GM19467 (cell line): ENCODE measurements around the gene NGLY1.

Experiments
- ATAC-seq: cut with Tn5 transposase; IDR thresholded peaks from one replicate; pipeline ENCODE4 v1.9.1; 2021; ENCODE audit warnings: mild to moderate bottlenecking, moderate library complexity; ENCODE audit not compliant: unreplicated experiment

The NGLY1 gene

DNA sequence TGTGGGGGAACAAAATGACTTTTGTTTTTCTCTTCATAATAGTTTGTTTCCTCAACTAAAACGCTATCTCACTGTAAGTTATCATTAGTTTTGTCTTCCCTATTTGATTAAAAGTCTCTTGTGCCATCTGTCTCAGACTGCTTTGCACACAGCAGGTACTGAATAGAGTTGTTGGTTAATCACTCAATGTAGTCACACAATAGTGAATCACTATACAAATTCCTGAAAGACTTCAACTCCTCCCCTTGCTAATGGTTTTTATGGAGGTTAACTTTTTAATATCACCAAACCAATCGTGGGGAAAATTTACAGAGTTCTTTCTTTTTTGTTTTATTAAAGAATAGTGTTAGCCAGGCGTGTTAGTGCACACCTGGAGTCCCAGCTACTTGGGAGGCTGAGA lies 2.6 kb upstream of the NGLY1 start:
- ATAC-seq, result no peak

DNA sequence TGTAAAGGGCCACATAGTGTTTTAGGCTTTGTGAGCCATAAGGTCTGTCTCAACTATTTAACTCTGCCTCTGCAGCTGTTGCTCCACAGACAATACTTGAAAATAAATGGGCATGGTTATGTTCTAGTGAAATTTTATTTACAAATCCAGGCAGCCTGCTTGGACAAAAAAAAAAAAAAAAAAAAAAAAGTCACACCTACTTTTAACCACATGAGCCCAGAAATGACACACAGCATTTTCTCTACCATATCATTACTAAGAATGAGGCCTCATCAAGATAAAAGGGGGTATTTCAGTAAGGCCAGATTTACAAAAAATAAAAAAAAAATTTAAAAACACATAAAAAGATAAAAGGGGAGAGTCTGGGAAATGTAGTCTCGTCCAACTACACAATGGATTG lies 1.7 kb upstream of the NGLY1 start:
- ATAC-seq, result no peak

DNA sequence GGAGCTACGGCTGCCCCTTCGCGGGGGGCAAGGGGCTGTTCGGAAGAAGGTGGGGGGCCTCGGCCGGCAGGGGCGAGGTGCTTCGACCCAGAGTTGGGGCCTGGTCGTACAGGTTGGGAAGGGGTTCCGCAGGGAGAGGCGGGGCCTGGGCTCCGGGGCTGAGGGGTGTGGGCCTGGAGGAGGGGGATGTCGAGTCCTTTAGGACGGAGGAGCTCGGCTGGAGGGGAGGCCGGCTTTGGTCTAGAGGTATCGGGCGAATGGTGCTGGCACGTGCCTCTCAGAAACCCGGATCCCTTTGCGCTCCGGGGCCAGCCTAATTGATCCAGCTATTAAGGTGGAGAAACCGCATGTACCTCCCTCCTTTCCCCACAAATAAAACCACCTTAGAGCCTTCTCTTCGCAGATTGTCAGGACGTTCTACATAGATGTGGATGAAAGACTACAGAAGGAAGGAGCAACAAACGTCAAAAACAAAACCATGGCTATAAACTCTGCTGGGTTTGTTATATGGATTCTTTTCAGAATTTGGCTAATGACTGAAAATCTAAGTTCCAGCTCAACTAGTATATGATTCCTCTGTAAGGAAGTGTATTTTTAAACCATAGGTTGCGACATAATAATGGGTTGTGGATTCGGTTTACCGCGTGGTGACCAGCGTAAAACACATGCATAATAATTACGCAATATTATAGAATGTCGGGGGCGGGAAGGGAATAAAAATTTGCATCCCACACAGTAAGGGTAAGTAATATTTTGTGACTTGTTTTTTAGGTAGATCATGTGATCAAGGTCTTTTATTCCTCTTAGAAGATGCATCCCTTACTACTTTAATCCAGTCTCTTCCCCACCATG lies 644 bp upstream of the NGLY1 start:
- peak; percentile 24 for ATAC-seq

DNA sequence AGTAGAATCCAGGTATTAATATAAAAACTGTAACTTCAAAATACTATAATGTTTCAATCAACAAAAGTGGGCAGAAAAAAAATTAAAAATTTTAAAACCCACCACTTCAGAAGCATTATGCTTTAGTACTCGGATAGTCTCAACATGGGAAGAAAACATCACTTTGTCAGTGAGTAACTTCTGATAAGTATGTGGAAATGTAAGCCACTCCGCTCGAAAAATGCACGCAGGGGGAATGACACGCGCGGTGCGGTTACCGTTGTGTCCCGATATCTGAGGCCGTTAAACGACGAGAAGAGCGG lies 656 bp downstream of the NGLY1 start:
- no peak for ATAC-seq

DNA sequence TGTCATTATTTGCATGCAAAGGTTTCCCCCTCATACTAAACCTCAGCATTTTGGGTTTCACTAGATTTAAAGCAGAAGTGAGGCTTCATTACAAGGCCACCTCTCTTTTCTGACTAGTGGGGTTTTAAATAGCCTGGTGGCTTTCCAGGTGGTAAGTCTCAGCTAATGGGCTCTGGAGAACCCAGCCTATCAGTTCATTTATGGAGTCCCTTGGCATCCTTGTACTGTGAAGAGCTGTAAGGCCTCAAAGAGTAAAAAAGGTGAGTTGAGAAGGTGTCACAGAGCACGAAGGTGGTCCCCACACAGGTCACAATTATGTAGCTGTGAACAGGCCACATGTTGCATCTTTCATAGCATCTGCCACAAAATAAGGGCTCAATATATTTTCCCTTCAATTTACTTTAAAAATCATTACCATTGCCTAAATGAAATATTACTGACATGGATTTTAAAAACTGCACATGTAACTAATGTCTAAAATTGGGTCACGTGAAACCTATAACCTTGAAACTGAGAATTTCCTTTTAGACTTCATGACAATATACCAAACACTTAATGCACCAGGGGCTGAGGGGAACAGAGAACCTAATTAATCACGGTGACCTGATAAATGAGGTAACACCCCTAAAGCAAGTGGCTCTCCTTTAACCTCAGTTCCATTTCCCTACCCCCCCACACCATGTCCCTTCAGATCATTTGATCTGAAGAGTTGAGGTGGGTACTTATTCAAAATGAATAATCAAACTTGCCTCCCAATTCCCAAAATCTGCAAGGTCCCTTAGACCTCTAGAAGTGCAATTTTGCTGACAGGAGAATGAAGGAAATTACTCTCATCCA lies 1.3 kb downstream of the NGLY1 start:
- ATAC-seq, result peak; percentile 50

DNA sequence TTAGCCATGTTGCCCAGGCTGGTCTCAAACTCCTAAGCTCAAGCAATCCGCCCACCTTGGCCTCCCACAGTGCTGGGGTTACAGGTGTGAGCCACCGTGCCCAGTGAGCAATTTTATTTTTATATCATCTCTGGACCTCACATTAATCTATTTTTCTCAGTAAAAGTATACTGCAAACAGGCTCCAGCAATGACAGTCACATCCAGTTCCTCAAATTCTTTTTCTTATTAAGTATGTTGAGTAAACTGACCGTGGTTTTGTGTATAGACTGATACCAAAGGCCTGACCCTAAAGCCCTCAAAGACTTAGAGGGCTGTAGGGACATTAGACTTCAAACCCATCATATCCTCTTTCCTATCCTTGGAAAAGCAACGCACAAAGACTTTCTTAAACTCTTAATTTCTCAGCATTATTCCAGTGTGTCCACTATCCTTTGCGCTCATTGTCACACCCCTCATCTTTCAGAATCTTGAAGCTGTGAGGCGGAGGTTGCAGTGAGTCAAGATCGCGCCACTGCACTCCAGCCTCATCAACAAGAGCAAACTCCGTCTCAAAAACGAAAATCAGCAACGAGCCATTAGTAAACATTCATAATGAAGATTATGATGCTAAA lies 2.0 kb downstream of the NGLY1 start:
- no peak for ATAC-seq

DNA sequence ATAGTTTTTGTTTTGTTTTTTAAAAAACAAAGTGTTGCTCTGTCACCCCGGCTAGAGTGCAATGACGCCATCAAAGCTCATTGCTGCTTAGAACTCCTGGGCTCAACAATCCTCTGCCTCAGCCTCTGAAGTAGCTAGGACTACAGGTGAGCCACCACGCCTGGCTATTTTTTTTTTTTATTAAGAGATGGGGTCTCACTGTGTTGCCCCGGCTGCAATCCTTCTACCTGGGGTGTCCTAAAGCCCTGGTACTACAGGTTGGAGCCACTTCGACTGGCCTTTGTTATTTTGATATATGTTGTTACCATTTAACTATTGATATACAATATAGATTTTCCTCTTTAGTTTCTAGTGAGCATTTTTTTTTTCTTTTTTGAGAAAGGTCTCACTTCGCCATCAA lies 2.6 kb downstream of the NGLY1 start:
- no peak for ATAC-seq

DNA sequence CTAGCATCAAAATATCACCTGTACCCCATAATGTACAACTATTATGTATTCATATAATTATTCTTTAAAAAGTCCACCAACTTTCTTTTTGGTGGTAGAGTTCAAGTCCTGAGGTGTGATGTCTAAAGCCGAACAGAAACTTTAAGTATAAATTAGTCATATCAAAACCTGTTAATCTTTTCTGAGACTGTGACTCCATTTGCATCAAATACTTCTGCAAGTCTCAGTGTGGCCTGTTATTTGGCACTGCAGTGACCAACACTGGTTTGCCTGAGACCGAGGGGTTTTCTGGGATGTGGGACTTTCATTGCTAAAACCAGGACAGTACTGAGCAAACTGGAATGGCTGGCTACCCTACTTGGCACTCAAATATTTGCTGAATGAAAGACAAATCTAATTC lies 7.3 kb downstream of the NGLY1 start:
- peak; percentile 52 for ATAC-seq

DNA sequence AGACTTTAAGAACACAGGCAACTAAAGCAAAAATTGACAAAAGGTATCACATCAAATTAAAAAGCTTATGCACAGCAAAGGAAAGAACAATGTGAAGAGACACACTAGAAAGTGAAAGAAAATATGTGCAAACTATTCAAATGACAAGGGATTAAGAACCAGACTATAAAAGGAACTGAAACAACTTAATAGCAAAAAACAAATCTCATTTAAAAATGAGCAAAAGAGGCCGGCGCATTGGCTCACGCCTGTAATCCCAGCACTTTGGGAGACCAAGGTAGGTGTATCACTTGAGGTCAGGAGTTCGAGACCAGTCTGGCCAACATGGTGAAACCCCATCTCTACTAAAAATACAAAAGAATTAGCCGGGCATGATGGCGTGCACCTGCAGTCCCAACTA lies 14.4 kb downstream of the NGLY1 start:
- ATAC-seq, result peak; percentile 93

DNA sequence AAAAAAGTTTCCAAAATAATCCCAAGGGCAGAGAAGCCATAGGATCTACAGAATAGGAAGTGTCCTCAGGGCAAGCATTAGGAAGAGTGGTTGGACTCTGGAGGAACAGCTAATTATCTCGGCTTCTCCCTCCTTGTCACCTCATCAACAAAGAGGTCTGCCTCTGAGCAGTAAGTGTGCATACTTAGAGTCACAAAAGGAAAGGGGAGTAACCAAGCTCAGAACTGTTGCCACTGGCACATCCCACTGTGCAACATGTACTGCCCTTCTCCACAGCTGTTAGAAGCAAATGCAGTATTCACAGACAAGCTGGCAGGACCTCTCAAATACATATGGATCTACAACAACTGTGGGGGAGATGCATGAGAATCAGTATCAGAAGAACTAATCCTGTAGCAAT lies 31.5 kb downstream of the NGLY1 start:
- ATAC-seq, result no peak

DNA sequence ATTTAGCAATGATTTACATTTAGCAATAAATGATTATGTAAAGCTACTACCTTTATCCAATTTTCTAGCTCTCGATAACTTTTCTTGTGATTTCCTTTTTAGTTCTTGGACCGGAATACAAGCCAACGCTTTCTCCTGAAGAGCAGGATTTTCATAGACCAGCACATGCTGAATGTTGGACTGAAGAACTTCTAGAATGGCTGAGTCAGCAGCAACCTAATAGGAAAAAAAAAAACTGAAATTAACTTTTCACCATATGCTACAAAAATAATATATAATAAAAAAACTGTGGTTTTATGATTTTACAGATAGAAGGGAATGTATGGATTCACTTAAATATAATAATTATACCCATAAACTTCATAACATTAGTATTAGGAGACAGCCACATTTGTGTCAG lies 32.2 kb downstream of the NGLY1 start:
- no peak for ATAC-seq

DNA sequence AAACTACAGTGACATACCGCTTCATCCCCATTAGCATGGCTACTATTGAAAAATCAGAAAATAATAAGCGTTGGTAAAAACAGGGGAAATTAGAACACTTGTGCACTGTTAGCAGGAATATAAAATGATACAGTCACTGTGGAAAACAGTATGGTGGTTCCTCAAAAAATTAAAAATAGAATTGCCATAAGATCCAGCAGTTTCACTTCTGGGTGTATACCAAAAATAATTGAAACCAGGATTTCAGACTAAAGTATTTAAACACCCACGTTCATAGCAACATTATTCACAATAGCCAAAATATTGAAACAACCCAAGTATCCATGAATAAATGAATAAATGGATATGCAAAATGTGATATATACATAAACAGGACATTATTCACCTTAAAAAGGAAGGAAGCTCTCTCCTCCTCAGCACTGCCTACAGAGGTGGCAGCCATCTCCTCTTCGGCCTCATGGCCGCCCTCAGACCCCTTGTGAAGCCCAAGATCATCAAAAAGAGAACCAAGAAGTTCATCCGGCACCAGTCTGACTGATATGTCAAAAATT lies 34.1 kb downstream of the NGLY1 start:
- ATAC-seq, result no peak

DNA sequence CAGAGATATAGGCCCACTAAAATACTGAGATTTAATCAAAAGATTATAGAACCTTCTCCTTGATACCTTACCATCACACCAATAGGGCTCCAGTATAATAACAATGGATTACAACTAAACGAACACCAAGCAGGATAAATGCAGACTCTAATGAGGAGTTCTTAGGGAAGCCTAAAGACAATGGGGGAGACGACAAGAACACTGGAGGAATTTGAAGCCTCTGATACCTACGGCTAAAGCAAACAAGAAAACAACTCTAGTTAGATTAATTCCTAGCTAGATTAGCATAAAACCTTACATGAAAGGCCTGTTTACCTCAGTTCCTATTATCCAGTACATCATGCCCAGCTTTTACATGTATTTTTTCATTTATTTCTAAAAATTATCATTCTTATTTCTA lies 35.1 kb downstream of the NGLY1 start:
- no peak for ATAC-seq

DNA sequence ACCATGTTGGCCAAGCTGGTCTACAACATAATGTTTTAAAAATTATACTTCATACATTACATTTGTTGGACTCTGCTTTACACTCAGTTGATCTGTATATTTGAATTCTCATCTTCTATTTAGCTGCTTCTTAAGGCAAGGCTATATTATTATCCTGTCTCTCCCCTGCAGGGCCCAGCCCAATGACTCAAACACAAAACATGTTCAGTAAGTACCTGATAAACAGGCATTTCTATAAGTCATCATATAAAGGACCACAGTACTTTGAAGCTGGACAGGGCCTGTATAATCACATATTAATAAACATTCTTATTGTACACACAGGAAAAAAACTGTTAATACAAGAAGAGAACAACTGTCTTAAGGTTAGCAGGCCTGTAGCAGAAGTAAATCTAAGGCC lies 36.2 kb downstream of the NGLY1 start:
- ATAC-seq, result no peak

DNA sequence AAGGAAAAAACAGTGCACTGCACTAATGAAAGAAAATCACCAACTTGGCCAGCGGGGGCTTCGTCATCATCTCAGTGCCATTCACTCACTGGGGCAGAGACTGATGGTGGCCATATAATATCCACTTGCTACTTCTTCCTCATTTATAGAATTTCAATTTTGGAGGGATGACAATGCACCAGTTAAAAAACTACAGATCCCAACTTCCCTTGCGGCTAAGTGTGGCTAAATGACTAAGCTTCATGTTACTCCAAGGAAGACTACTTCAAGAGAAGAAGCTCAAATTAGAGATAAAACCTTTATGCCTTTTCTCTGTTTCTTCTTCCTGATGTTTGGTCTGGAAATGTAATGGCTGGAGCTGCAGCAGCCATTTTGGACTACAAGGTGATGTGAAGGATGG lies 38.8 kb downstream of the NGLY1 start:
- ATAC-seq, result no peak

DNA sequence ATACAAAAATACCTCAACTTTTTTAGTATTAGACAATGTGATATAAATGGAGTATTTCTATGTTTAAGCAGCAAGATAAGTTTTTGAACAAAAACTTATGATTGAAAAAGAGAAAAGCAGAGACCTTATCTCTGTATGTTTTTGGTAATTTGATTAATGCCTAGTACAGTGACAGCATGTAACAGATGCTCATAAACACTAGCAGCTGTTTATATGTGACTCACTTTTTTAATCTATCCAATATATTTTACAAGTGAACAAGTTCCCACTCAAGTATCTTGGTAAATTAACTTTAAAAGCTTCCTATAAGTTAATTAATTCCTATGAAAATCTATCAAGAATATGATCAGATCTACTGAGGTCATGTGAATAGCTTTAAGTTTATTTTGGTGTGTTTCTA lies 55.1 kb downstream of the NGLY1 start:
- no peak for ATAC-seq

DNA sequence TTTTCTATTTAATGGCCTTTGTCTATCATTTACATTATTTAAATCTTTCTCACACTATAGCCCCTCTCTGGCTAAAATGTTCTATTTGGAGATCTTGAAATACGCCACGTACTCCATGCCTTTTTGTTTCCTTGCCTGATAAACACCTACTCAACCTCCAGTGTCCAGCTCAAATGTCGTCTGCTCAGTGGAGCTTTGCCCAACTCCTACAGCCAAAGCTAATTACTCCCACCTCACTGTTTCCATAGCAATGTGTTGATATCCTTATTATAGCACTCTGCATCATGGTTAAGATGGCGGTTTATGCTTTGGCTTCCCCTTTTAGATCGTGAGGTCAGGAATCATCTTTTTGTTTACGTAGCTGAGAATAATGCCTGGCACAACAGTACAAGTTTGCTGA lies 55.9 kb downstream of the NGLY1 start:
- no peak for ATAC-seq

DNA sequence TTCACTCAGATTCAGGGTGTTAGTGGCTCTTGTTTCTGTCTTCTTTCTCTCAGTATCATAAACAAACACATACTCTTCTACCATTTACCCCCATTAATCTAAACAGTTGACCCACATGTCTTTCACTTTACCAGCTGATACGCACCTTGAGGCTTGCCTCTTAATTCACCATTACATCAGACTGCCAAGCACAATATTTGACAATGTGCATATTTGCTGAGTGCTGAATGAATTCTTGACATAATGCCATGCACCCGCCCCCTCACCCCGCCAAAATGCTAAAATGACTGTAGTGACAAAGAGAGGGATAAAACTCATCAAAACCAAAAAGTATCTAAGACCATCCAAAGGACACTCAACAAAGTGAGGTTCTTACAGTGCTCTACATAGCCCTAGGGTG lies 57.4 kb downstream of the NGLY1 start:
- ATAC-seq, result no peak

DNA sequence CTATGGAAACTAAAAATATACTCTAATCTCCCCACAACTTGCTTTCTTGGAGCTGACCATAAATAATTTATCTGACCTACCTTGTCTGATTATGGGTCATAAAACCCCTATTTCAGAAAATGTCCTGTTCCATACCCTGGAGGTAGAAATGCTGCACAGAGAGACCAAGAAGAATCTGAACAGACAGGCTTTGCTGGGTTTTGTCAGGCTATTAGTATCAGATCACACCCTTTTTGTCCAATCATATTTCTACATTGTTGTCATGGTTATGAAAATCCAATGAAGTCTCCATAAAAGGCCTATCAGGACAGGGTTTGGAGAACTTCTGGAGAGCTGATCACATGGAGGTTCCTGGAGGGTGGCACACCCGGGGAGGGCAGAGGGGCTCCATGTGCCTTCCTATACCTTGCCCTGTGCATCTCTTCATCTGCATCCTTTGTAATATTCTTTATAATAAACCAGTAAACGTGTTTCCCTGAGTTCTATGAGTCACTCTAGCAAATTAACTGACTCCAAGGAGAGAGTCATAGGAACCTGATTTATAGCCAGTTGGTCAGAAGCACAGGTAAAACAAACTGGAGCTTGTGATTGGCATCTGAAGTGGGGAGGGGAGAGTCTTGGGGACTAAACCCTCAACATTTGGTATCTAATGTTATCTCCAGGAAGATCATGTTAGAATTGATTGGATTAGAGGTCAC lies 58.1 kb downstream of the NGLY1 start:
- ATAC-seq, result no peak

DNA sequence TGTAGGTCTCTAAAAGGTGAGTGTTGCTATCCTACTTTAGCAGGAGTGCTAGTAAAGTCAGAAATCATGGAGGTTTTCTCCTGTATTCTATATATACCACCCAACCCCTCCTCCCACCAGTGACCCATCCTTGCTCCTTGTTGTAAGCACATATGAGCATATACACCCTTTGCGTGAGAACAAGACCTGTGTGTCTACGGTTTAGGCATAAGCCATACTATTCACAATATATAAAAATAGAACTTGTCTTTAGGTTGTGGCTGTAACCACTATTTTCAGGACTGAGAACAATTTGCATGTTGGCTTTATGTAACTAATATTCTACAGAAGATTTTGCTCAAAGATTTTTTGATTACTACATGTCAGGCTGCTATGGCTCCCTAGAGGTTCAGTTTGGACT lies 59.4 kb downstream of the NGLY1 start:
- ATAC-seq, result peak; percentile 50

DNA sequence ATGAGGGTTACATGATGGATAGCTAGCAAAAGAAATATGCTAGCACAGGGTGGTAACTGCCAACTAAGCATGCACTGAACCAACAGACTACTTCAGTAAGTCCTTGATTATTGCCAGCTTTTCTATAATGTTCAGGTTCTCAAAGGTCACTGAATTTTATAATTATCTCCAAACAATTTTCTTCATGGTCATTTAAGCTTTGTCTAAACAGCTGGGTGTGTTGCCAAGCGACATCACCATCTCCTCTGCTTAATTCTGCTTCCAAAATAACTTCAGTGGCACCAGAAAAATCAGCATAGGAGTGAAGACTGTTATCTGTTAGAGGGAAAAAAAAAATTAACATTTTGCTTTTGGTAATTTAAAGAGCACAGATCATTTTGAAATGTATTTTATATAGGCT lies 63.9 kb downstream of the NGLY1 start:
- no peak for ATAC-seq
